Activated T-helper 2 cell treated with anti-CD3 and anti-CD28 coated beads, Interferon-gamma antibody, Interleukin-2, Interleukin-4, amounts not matched to agents 10 μg/mL and 5 μg/mL and 100 μg/mL, durations not matched to agents 14 hours and 24 hours and 36 hours (primary cell): ENCODE results near the gene YOD1. TPM values are rescaled to one million over a fixed set of nuclear protein-coding genes. Genes with fewer than 3 reads are reported as not detected.

Experiments
- DNase-seq: peaks from one replicate; pipeline ENCODE4 v3.0.0; 2021; ENCODE audit warnings: low spot score
- H3K27ac Mint-ChIP-seq: one replicate; pipeline ENCODE4 v1.8.0; 2021; ENCODE audit warnings: mixed read lengths
- H3K27me3 Mint-ChIP-seq: one replicate; pipeline ENCODE4 v1.8.0; 2021; ENCODE audit warnings: low read depth, mixed read lengths
- H3K36me3 Mint-ChIP-seq: one replicate; pipeline ENCODE4 v1.8.0; 2021; ENCODE audit warnings: low read depth, mixed read lengths
- H3K4me1 Mint-ChIP-seq: one replicate; pipeline ENCODE4 v1.8.0; 2021; ENCODE audit warnings: low read depth, mixed read lengths
- H3K4me3 Mint-ChIP-seq: one replicate; pipeline ENCODE4 v1.8.0; 2021; ENCODE audit warnings: low read depth, mild to moderate bottlenecking, moderate library complexity, mixed read lengths
- H3K9me3 Mint-ChIP-seq: one replicate; pipeline ENCODE4 v1.8.0; 2021; ENCODE audit warnings: mixed read lengths
- intact Hi-C: fragments of 100-400 bp; cut with micrococcal nuclease; formaldehyde crosslinking; loops from one replicate; pipeline ENCODE4 v1.15.1; 2023
- total RNA-seq: library from RNA; stranded (reverse); gene quantifications from 2 replicates; pipeline ENCODE4 v1.2.3, GENCODE V29; 2022

Gene YOD1
- total RNA-seq, result 8.1 and 8.7 TPM in 2 replicates

DNA sequence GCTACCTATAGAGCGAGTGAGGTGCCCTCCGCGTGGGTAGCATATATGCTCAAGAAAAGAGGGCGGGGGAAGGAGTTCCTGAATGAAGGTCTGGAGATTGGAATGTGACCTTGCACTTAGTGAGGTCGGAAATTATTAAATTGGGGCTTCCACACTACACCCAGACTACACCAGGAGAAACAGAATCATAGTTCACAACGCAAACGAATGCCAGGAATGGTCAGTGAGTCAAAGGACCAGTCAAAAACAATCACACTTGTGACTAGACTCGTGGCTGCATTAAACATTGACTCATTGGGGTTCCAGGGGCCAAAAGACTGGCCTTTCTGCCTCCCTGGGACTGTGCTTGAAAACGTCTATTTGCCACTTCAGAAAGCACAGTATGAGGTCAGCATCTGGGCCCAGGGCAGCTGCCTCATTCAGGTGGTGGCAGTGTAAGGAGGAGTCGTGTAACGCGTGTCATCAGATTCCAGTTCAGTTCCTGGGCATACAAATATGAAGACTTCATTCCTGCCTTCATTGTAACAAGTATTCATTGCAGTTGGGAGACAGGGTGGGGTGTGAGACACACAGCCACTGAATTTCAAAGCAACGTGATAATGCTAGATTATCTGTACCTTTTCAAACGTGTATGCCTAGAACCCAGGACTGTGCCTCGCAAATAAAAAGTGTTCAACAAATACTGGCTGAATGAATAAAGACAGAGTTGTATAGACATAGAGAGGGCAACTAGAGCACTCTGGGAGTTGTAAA is at the start of gene YOD1:
TSS of gene YOD1 (minus strand) at position 18 of the 753 bp plus-strand sequence. CDS start 178 bp downstream, outside the sequence.
- DNase-seq, result no peak
- Mint-ChIP-seq H3K36me3 (peaks cover 34% of the 10 kb centered on the region), H3K9me3 (no peaks in the 10 kb centered on the region), H3K27me3 (peaks cover 7% of the 10 kb centered on the region), H3K4me3 (peak within 1 kb of the TSS; percentile 97), H3K27ac (peak within 1 kb of the TSS; percentile 96), H3K4me1 (peaks cover 45% of the 10 kb centered on the region)
- intact Hi-C loops, result loop anchor here (5.0 to 10.0 kb wide), 2 partner anchors 286 to 353 kb away; no protein-coding TSS in a partner anchor

GRCh38 chr1:207097871-207098324 is 46.9 kb upstream of the YOD1 start:
- intact Hi-C loops, result loop anchor here (1.0 to 5.0 kb wide), 3 partner anchors 224 to 265 kb away; partner anchors contain the start of gene CD55
- Mint-ChIP-seq H3K36me3 (no peaks in the 10 kb centered on the region), H3K4me3 (no peak overlapping the region), H3K27me3 (peaks cover 10% of the 10 kb centered on the region), H3K27ac (peak overlapping the region; percentile 72), H3K4me1 (peaks cover 15% of the 10 kb centered on the region), H3K9me3 (no peaks in the 10 kb centered on the region)
- DNase-seq, result peak; percentile 19

DNA sequence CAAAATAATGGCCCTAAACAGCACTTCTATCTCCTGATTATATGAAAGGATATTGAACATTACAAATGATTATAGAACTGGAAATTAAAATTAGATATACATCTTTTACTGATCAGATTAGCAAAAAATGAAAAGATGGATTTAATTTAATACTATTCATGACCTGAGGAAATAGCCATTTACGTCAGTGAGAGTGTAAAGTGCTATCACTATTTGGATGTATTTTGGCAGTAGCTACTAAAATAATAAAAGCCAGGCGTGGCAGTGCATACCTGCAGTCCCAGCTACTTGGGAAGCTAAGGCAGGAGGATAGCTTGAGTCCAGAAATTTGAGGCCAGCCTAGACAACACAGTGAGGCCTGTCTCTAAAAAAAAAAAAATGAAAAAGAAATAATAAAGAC is 42.9 kb upstream of the YOD1 start:
- Mint-ChIP-seq H3K27ac (no peak overlapping the region), H3K27me3 (no peaks in the 10 kb centered on the region), H3K4me3 (no peak overlapping the region), H3K4me1 (peaks cover 22% of the 10 kb centered on the region), H3K9me3 (no peaks in the 10 kb centered on the region), H3K36me3 (no peaks in the 10 kb centered on the region)
- DNase-seq, result no peak
- intact Hi-C loops, result no loop called here

GRCh38 chr1:207091200-207091908 is 40.3 kb upstream of the YOD1 start:
- no peak overlapping the region for H3K4me3 Mint-ChIP-seq
- H3K27ac Mint-ChIP-seq, result no peak overlapping the region
- no peaks in the 10 kb centered on the region for H3K27me3 Mint-ChIP-seq
- H3K36me3 Mint-ChIP-seq, result no peaks in the 10 kb centered on the region
- intact Hi-C loops, result no loop called here
- no peak for DNase-seq
- no peaks in the 10 kb centered on the region for H3K9me3 Mint-ChIP-seq
- peaks cover 15% of the 10 kb centered on the region for H3K4me1 Mint-ChIP-seq

GRCh38 chr1:207089627-207090355 is 38.8 kb upstream of the YOD1 start:
- Mint-ChIP-seq H3K27ac (no peak overlapping the region), H3K4me1 (peaks cover 18% of the 10 kb centered on the region), H3K4me3 (peak overlapping the region; percentile 28), H3K9me3 (no peaks in the 10 kb centered on the region), H3K36me3 (no peaks in the 10 kb centered on the region), H3K27me3 (peaks cover 3% of the 10 kb centered on the region)
- DNase-seq, result no peak
- intact Hi-C loops, result no loop called here

GRCh38 chr1:207088701-207089626 is 38.0 kb upstream of the YOD1 start, which contains the start of gene C4BPB:
C4BPB (plus strand) TSS chr1:207088860; CDS start chr1:207089532, 672 bp downstream.
- intact Hi-C loops, result no loop called here
- DNase-seq, result no peak

DNA sequence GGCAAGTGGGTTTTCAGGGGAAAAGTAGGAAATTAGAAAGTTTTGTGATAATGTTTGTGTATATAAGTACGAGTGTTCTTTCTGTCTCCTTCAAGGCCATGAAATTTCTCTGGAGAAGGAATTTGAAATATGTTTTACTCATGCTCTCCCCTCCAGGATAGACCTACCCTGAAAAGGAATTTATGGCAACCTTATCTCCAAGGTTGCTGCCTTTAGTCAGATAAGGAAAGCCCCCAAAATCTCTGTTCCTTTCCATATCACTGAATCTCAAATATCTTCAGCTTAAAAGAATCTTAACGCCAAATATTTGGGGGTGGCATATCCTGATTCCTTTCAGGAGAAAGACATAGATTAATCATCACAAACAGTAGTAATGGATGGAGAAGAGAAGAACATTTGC is 37.2 kb upstream of the YOD1 start:
- Mint-ChIP-seq H3K4me3 (no peak overlapping the region), H3K27ac (no peak overlapping the region), H3K36me3 (no peaks in the 10 kb centered on the region), H3K27me3 (peaks cover 15% of the 10 kb centered on the region), H3K9me3 (no peaks in the 10 kb centered on the region), H3K4me1 (peaks cover 24% of the 10 kb centered on the region)
- no peak for DNase-seq
- intact Hi-C loops, result no loop called here

More at GRCh38 chr1:207088701-207089626, 38.0 kb upstream of the YOD1 start, which contains the start of gene C4BPB:
- peak within 1 kb of the TSS; percentile 28 for H3K4me3 Mint-ChIP-seq
- peaks cover 24% of the 10 kb centered on the region for H3K4me1 Mint-ChIP-seq
- no peaks in the 10 kb centered on the region for H3K9me3 Mint-ChIP-seq
- no peak within 1 kb of the TSS for H3K27ac Mint-ChIP-seq
- H3K27me3 Mint-ChIP-seq, result peaks cover 11% of the 10 kb centered on the region
- H3K36me3 Mint-ChIP-seq, result no peaks in the 10 kb centered on the region

GRCh38 chr1:207085887-207086286 is 34.9 kb upstream of the YOD1 start:
- H3K27me3 Mint-ChIP-seq, result peaks cover 30% of the 10 kb centered on the region
- no peak overlapping the region for H3K27ac Mint-ChIP-seq
- intact Hi-C loops, result no loop called here
- H3K9me3 Mint-ChIP-seq, result no peaks in the 10 kb centered on the region
- no peaks in the 10 kb centered on the region for H3K36me3 Mint-ChIP-seq
- H3K4me1 Mint-ChIP-seq, result peaks cover 27% of the 10 kb centered on the region
- no peak overlapping the region for H3K4me3 Mint-ChIP-seq
- no peak for DNase-seq

DNA sequence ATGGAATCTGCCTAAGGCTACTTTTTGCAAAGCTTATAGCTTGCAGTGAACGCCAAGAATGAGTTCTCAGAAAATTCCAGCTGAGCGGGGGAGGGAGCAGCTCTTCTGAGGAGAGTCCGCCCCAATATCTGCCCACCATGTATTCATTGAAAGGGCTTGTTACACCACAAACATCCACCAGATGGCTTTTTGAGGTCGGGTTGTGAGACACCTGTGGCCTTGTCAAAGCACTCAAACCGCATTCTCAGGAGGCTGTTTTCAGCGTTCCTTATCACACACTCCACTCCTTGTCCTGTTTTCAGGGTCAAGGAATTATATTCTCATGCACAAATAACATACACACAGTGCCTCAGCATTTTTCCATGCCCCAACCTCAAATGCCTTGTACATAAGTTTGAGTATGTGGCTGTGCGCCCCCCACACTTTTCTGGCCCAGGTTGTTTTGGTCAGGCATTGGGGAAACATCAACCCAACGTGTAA is 33.7 kb upstream of the YOD1 start:
- Mint-ChIP-seq H3K4me1 (peaks cover 27% of the 10 kb centered on the region), H3K27ac (no peak overlapping the region), H3K9me3 (no peaks in the 10 kb centered on the region), H3K36me3 (no peaks in the 10 kb centered on the region), H3K27me3 (peaks cover 31% of the 10 kb centered on the region), H3K4me3 (no peak overlapping the region)
- intact Hi-C loops, result loop anchor here (1.0 kb wide), 2 partner anchors 321 to 415 kb away; no protein-coding TSS in a partner anchor
- peak; percentile 26 for DNase-seq

- Mint-ChIP-seq H3K9me3 (no peaks in the 10 kb centered on the region), H3K4me3 (no peak overlapping the region), H3K27me3 (peaks cover 33% of the 10 kb centered on the region), H3K36me3 (no peaks in the 10 kb centered on the region), H3K27ac (no peak overlapping the region), H3K4me1 (peaks cover 22% of the 10 kb centered on the region)
- no peak for DNase-seq
- intact Hi-C loops, result loop anchor here (1.0 kb wide), 2 partner anchors 321 to 415 kb away; no protein-coding TSS in a partner anchor
These were observed 33.2 kb upstream of the YOD1 start for GRCh38 chr1:207084232-207084631.

GRCh38 chr1:207081806-207082205 is 30.8 kb upstream of the YOD1 start:
- no peak overlapping the region for H3K4me3 Mint-ChIP-seq
- H3K27me3 Mint-ChIP-seq, result peaks cover 33% of the 10 kb centered on the region
- H3K36me3 Mint-ChIP-seq, result no peaks in the 10 kb centered on the region
- intact Hi-C loops, result no loop called here
- H3K4me1 Mint-ChIP-seq, result peaks cover 18% of the 10 kb centered on the region
- no peaks in the 10 kb centered on the region for H3K9me3 Mint-ChIP-seq
- H3K27ac Mint-ChIP-seq, result no peak overlapping the region
- no peak for DNase-seq
